ENCODE measurements around the gene PTGES2.
"Not testable (repeated sequence)": the region's sequence is repeated elsewhere in the genome, so short reads cannot be mapped to it uniquely, and the experiment has no call there.

The PTGES2 gene

DNA sequence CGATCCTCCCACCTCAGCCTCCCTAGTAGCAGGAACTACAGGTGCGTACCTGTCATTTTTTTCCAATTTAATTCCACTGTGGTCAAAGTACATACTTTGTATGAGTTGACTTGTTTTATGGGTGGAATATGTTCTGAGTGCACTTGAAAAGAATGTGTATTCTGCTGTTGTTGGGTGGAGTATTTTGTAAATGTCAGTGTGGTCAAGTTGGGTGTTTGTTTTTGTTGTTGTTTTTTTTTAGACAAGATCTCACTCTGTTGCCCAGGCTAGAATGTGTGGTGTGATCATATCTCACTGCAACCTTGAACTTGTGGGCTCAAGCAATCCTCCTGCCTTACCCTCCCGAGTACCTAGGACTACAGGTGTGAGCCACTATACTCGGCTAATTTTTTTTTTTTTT is 41.6 kb downstream of the PTGES2 start:
- DNase-seq, result no peak

DNA sequence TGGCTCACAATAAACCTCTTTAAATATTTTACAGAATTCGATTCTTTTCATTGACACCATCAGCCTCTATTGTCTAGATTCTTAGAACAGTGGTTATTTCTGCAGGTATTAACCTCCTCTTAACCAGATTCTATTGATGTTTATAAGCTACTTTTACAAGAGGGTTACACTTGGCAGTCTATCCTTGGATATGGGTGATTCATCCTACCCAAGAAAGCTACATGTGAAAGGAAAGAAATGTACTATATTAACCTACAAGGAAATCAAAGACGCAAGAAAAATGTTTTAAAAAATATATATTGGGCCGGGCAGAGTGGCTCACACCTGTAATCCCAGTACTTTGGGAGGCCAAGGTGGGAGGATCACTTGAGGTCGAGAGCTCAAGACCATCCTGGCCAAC is 42.8 kb downstream of the PTGES2 start:
- no peak for DNase-seq

DNA sequence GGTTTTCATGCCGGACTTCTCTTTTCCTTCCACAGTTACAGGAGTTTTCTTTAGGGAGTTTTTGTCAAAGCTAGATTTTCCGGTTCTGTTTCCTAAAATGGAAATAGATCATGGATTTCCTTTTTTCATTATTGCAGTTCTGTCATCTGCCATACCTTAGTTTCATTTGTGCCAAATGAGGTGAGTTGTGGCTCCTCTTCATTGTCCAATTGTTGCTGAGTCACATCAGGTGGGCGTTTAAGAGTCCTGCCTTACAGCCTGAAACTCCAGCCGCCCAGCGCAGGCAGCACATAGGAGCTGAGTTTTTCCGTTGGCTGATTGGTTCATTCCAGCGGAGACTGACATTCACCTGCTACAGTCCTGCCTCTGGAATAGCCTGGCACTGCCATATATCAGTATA is 45.4 kb downstream of the PTGES2 start:
- DNase-seq, result no peak

DNA sequence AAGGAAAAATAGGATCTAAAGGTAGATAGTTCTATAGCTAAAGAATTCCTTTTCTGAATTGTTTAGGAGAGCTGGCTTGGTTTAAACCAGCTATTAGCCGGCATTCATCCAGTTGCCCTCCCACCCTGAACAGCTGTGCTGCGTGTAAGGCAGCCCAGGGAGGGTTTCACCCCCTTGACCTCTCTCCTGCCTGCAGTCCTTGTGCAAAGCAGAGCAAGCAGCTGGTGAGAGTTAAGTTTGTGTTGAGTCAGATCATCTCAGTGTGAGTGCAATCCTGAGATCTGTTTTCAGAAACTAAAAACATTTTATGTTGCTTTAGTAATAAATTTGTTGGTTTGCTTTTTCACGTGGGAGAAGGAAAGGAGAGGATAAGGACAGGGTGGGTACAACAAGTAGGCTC is 46.5 kb downstream of the PTGES2 start:
- no peak for DNase-seq

DNA sequence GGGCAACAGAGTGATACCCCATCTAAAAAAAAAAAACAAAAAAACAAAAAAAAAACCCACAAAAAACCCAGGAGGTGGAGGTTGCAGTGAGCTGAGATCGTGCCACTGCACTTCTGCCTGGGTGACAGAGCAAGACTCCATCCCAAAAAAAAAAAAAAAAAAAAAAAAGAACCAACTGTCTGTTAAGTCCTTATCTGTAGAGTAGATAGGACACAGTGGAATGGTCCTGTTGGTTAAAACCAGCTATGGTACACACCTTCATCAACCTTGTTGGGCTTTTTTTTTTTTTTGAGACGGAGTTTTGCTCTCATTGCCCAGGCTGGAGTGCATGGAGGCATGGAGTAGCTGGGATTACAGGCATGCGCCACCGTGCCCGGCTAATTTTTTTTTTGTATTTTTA is 47.3 kb downstream of the PTGES2 start:
- DNase-seq, result no peak

DNA sequence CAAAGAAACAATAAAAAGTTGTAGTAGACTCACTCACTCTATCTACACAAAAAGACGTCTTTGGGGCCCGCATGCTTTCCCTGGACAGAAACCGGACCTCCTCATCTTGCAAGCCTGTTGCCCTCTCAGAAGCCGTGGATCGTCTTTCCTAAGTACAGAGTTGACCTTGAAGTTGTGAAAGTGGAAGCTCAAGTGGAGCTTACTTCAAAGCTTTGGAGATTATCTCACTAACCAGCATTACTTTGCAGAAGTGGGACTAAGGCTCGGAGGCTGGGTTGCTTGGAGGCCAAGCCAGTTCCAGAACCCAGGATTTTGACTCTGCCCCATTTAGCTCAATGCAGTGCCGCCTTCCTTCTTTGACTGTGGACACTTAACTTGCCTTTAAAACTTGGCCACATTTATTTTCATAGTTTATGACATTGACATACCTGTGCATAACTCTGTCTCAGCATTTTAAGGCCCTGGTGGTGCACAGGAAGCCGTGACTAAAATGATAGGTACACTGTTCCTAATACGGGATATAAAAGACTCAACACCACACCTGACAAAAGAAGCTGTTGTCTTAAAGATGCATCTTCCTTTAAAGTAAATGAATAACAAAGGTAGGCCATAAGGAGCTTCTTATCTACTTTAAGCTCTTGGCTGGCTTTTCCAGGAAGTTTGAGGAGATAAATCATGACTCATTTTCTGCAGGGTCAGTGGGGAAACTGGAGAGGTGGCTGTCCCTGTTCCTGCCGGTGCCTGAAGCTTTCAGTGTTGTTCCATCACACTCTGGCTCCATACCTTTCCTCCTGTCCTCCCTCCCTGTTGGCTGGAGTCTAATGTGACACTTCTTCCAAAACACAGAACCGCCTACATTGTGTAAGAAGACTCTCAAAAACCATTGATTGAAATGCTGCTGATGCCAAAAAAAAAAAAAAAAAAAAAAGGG is 48.8 kb downstream of the PTGES2 start:
- no peak for DNase-seq

DNA sequence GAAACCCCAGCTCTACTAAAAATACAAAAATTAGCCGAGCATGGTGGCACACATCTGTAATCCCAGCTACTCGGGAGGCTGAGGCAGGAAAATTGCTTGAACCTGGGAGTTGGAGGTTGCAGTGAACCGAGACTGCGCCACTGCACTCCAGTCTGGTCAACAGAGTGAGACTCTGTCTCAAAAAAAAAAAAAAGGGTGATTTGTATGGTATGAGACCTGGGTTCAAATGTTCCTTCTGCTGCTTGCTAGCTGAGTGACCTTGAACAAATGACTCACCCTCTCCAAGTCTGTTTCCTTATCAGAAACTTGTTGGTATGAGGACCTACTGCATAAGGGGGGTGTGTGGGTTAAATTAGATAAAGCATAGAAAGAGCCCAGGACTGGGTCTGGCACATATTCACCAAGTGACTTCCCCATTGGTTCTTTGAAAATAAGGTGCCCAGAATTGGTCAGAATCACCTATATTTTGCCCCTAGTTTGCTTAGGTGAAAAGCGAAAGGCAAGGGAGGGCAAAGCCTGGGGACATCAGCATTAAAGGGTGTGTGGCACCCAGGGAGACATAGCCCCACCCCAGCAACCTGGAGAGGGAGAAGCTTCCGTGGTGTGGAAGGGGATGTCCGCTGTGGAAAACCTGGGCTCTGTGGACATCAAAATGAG is 49.6 kb downstream of the PTGES2 start:
- no peak for DNase-seq

DNA sequence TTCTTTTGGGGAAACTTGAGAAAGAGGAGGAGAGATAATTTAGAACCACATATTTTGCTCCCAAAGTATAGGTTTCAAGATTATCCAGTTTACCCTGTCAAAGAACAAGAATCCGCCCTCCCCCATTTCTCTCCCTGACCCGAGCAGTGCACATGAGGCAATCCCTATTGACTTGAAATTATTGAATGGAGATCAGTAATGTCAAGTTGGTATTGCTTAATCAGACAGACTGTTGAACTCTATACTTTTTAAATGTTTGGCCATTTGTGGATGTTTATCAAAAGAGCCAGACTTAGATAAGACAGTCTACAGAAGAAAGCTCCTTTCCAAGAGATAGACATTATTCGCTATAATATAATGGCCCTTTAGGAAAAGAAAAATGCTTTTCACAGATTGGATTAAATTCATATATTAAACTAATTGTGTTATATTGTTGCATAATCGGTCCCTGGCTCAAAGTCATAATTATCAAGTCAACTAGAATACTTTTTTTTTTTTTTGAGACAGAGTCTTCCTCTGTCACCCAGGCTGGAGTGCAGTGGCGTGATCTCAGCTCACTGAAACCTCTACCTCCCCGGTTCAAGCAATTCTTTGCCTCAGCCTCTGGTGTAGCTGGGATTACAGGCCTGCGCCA is 54.2 kb downstream of the PTGES2 start:
- DNase-seq, result no peak

DNA sequence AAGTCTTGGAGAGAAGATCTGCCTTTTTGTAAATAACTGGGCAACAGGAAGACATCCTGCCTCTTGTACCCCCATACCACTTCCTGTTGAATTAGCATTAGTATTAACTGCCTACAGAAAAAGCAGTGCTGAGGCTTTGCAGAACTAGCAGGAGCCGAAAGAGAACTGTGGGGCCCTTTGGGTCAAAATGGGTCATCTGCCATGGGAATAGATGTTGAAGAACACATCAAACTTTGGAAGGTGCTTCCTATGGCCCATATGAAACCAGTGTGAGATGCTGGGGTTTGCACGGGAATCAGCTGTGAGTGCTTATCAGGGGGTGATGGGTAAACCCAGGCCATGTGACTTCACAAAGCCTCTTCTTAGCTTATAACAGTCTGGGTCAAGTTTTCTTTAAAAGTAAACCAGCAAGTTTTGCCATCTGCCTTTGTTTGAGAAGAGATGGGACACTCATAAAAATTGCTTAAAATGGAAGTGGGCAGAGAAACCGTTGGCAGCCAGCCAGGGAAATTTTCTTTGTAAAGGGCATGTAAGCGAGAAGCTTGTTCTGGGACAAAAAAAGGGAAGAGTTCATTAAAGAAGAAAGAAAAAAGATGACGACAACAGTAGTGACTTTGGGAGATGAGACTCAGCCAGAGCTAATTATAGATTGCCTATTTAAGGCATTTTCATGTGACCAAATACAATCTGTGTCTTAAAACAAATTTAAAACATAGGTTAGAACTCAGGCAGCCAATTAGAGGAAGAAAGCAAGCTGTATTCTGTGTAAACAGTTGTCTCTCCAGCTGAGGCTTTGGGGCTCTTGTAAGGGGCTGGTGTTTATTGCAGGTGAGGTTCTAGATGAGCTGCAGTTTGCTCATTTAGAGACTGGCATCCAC is 55.1 kb downstream of the PTGES2 start:
- no peak for DNase-seq

DNA sequence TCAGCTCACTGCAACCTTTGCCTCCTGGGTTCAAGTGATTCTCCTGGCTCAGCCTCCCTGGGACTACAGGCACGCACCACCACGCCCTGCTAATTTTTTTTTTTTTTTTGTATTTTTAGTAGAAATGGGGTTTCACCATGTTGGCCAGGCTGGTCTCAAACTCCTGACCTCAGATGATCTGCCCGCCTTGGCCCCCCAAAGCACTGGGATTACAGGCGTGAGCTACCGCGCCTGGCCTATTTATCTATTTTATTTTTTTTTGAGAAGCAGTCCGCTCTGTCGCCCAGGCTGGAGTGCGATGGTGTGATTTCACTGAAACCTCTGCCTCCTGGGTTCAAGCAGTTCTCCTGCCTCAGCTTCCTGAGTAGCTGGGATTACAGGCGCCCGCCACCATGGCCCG is 56.1 kb downstream of the PTGES2 start:
- not testable (repeated sequence) for DNase-seq

DNA sequence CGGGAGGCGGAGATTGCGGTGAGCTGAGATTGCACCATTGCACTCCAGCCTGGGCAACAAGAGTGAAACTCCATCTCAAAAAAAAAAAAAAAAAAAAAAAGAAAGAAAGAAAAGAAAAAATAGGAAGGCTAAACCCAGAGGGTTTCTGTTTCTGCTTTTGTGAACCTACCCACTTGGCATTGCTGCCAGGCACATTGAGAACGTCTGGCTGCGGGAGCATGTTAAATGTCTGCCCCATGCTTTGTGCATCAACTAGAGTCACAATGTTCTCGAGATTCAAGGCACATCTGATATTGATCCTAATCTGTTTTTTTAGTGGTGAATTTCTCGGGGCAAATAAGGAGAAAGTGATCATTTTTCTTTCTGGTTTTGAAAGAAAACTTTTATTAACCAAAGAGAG is 56.7 kb downstream of the PTGES2 start:
- DNase-seq, result no peak
